ENCODE data around the gene MMP28. TPM values are rescaled to one million over a fixed set of nuclear protein-coding genes. Genes with fewer than 3 reads are reported as not detected.

Gene MMP28
- total RNA-seq, 4 donors from 2014 or later = 2.9 to 58.4 (median 11.0) TPM

DNA sequence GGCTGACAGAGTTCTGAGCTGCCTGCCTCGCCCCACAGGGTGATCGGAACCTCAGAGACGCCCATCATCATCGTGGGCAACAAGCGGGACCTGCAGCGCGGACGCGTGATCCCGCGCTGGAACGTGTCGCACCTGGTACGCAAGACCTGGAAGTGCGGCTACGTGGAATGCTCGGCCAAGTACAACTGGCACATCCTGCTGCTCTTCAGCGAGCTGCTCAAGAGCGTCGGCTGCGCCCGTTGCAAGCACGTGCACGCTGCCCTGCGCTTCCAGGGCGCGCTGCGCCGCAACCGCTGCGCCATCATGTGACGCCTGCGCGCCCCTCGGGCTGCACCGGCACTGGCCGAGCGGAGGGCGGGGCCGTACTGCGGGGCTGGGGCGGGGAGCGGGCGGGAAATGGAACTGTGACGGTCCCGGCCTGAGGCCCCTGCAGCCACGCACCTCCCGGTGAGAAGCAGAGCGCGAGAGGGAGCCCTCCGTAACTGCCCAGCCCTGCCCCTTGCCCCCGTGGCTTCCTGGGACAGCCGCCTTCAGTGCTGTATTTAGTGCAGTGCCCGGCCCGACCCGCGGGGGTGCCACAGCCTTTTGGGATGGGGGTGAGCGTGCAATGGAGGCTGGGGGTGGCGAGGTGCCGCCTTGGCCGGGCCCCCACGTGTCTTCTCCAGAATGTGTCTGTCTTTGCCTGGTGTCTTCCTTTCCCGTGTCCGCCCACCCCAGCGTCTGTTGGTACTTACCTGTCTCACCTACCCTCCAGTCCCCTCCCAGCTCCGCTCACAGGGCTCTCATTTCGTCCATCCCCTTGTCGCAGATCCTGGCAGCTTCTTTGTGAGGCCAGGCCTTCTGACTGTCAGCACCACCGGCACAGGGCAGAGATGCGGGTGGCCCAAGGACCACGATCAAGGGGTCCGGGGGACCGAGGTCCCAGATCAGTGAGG lies 54.2 kb downstream of the MMP28 start:
- DNase-seq = no peak
- no peak overlapping the region for H3K27ac ChIP-seq
- no peak for TF ChIP-seq POLR2A (IDR thresholded peaks at IDR 0.05)
- TF ChIP-seq, protein P1, sequence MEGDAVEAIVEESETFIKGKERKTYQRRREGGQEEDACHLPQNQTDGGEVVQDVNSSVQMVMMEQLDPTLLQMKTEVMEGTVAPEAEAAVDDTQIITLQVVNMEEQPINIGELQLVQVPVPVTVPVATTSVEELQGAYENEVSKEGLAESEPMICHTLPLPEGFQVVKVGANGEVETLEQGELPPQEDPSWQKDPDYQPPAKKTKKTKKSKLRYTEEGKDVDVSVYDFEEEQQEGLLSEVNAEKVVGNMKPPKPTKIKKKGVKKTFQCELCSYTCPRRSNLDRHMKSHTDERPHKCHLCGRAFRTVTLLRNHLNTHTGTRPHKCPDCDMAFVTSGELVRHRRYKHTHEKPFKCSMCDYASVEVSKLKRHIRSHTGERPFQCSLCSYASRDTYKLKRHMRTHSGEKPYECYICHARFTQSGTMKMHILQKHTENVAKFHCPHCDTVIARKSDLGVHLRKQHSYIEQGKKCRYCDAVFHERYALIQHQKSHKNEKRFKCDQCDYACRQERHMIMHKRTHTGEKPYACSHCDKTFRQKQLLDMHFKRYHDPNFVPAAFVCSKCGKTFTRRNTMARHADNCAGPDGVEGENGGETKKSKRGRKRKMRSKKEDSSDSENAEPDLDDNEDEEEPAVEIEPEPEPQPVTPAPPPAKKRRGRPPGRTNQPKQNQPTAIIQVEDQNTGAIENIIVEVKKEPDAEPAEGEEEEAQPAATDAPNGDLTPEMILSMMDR (IDR thresholded peaks at IDR 0.05) = no peak
- H3K9me3 ChIP-seq = no peaks in the 10 kb centered on the region
- intact Hi-C loops (cut with DNase I; ENCODE audit: low total_unique reads) = no loop called here
- H3K4me3 ChIP-seq = no peak overlapping the region
- peaks cover 3 to 15% of the 10 kb centered on the region in 2 donors for H3K27me3 ChIP-seq
- peaks cover 0 to 5% of the 10 kb centered on the region in 2 donors for H3K4me1 ChIP-seq
- no peaks in the 10 kb centered on the region for H3K36me3 ChIP-seq

DNA sequence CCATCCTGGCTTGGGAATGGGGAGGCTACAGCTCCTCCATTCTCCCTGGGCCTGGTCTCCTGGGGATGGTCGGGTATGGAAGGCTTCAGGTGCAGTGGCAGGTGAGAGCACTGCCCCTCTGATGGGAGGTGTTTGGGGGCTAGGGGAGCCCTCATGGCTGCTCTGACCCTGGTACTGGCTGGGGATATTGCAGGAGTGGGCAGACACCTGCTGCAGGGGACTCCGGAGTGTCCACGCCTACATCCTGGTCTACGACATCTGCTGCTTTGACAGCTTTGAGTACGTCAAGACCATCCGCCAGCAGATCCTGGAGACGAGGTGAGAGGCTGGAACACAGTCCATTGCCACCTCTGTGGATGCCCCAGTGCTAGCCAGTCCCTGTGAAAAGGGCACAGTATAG lies 55.2 kb downstream of the MMP28 start:
- Histone ChIP-seq H3K4me1 (peaks cover 0 to 5% of the 10 kb centered on the region in 2 donors), H3K27ac (no peak overlapping the region), H3K4me3 (no peak overlapping the region), H3K9me3 (no peaks in the 10 kb centered on the region), H3K36me3 (no peaks in the 10 kb centered on the region), H3K27me3 (peaks cover 3 to 15% of the 10 kb centered on the region in 2 donors)
- no peak for DNase-seq
- intact Hi-C loops (cut with DNase I; ENCODE audit: low total_unique reads) = no loop called here
- no peak for TF ChIP-seq POLR2A (IDR thresholded peaks at IDR 0.05)
- TF ChIP-seq, protein P1 (IDR thresholded peaks at IDR 0.05) = no peak

DNA sequence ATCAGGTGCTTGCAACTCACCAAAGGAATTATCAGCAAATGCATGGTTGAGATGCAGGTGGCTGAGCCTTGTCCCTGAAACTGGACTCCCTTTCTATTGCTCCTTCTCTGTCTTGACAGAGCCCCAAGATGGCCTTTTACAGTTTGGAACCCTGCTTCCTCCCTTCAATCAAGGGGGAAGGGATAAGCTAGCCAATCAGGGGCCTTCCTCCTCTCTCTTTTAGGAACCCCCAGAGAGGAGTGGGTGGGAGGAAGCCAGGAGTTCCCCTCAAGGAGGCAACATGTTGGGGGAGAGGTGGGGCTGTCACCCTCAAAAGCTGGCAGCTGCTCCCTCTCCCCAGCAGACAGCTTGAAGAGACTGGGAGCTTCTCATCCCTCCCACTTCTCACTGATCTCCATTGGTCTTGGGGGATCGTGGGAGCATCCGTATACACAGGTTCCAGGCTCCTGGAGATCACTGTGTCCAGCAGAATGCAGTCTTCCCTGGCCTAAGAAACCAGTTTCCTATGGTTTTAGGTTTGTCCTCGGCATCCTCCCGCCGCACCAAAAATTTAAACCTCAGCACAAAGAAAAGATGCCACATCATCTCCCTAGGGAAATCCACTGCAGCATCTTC lies 56.8 kb downstream of the MMP28 start:
- TF ChIP-seq, protein P1 (IDR thresholded peaks at IDR 0.05) = no peak
- TF ChIP-seq POLR2A (IDR thresholded peaks at IDR 0.05) = no peak
- Histone ChIP-seq H3K4me3 (no peak overlapping the region), H3K36me3 (no peaks in the 10 kb centered on the region), H3K27ac (no peak overlapping the region), H3K9me3 (no peaks in the 10 kb centered on the region), H3K4me1 (peaks cover 0 to 5% of the 10 kb centered on the region in 2 donors), H3K27me3 (peaks cover 3 to 15% of the 10 kb centered on the region in 2 donors)
- DNase-seq = no peak
- intact Hi-C loops (cut with DNase I; ENCODE audit: low total_unique reads) = no loop called here

DNA sequence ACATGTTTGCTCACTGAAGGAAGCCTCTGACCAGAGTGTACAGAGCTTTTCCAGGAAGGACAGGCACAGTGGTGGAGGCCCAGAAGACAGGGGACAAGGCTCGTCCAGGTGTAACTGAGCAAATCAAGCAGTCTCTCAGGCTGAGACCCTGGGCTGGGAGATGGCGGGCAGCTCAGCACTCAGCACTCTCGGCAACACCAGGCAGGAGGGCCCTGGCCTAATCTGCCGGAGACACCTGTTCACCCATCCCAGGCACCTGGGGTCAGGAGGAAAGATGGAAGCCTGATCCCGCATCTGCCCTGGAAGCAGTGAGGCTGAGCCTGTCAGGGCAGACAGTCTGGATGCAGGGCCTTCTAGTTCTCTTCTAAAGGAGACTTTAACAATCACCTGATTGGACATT lies 59.2 kb downstream of the MMP28 start:
- Histone ChIP-seq H3K9me3 (no peaks in the 10 kb centered on the region), H3K27ac (no peak overlapping the region), H3K4me3 (no peak overlapping the region), H3K36me3 (no peaks in the 10 kb centered on the region), H3K27me3 (no peaks in the 10 kb centered on the region), H3K4me1 (peaks cover 0 to 2% of the 10 kb centered on the region in 2 donors)
- intact Hi-C loops (cut with DNase I; ENCODE audit: low total_unique reads) = no loop called here
- no peak for TF ChIP-seq POLR2A (IDR thresholded peaks at IDR 0.05)
- TF ChIP-seq, protein P1 (IDR thresholded peaks at IDR 0.05) = no peak
- DNase-seq = no peak
